Testis (tissue), 3 donors: Measurements from ENCODE around the gene FOXA1. TPM values are rescaled to one million over a fixed set of nuclear protein-coding genes. Genes with fewer than 3 reads are reported as not detected.

Experiments
- DNase-seq: peaks from one replicate; pipeline ENCODE4 v3.0.0-alpha.2; 2019
- H3K27ac ChIP-seq, 2 donors: fragments of 200-600 bp; sonication (generic); one replicate each; pipeline ENCODE4 v1.5.1; 2019
- H3K27me3 ChIP-seq: fragments of 200-600 bp; sonication (generic); one replicate; pipeline ENCODE4 v1.5.1; 2019
- H3K36me3 ChIP-seq: fragments of 200-600 bp; sonication (generic); one replicate; pipeline ENCODE4 v1.5.1; 2017; ENCODE audit warnings: low read depth; ENCODE audit errors: missing control alignments
- H3K4me1 ChIP-seq: fragments of 200-600 bp; sonication (generic); one replicate; pipeline ENCODE4 v1.5.1; 2019
- H3K4me3 ChIP-seq, 2 donors: fragments of 200-600 bp; sonication (generic); one replicate each; pipeline ENCODE4 v1.5.1; 2017 to 2019
- H3K9me3 ChIP-seq: fragments of 200-600 bp; sonication (generic); one replicate; pipeline ENCODE4 v1.5.1; 2017
- CTCF ChIP-seq, 3 experiments: fragments of 450-650 bp in 2 of 3; fragments of 200-600 bp in 1 of 3; sonication (generic) in 1 of 3; IDR thresholded peaks; one replicate each; pipeline ENCODE4 v1.5.1; 2016 to 2019; ENCODE audit warnings: antibody characterized with exemption in 3 of 3, mild to moderate bottlenecking in 2 of 3, moderate library complexity in 1 of 3
- POLR2A ChIP-seq: fragments of 450-650 bp; IDR thresholded peaks from one replicate; pipeline ENCODE4 v1.6.1; 2017; ENCODE audit warnings: antibody characterized with exemption, mild to moderate bottlenecking, moderate library complexity
- WGBS, 2 donors: methylation state at CpG; one replicate each; pipeline ENCODE4 v1.1.5; 2018; 5-methylcytosine and 5-hydroxymethylcytosine counted together
- intact Hi-C: fragments of 100-400 bp; cut with DNase I; formaldehyde crosslinking; loops from one replicate; pipeline ENCODE4 v1.15.1; 2023; ENCODE audit warnings: low total_unique reads
- polyA plus RNA-seq: library from polyadenylated mRNA; stranded (reverse); fragments of 350-450 nt; fragmentation: Illumina TruSeq; extraction: RNeasy Lipid Tissue Mini Kit (QIAGEN cat#74804); gene quantifications from one replicate; pipeline ENCODE4 v1.2.3, GENCODE V29; 2014; ENCODE audit warnings: low read depth, low replicate concordance; ENCODE audit not compliant: insufficient read depth
- total RNA-seq, 2 donors: library from RNA; depleted of rRNA; stranded (reverse); fragments of >200 nt; gene quantifications; one replicate each; pipeline ENCODE4 v1.2.3, GENCODE V29; 2016

FOXA1 gene
- total and polyA plus RNA-seq, 3 donors from 2014 or later: 0.95 to 3.0 (median 2.2) TPM

GRCh38 chr14:37606678-37607077 lies 11.6 kb upstream of the FOXA1 start:
- TF ChIP-seq POLR2A: no peak
- no peaks in the 10 kb centered on the region for H3K27me3 ChIP-seq
- H3K4me1 ChIP-seq: peaks cover 4% of the 10 kb centered on the region
- no peaks in the 10 kb centered on the region for H3K9me3 ChIP-seq
- no peaks in the 10 kb centered on the region for H3K36me3 ChIP-seq
- H3K4me3 ChIP-seq: no peak overlapping the region
- intact Hi-C loops: no loop called here
- no peak overlapping the region for H3K27ac ChIP-seq
- DNase-seq: no peak

- TF ChIP-seq POLR2A (no peak), CTCF (IDR thresholded peaks at IDR 0.05) (no peak)
- no peak for DNase-seq
- H3K36me3 ChIP-seq: no peaks in the 10 kb centered on the region
- no peak overlapping the region for H3K27ac ChIP-seq
- no peak overlapping the region for H3K4me3 ChIP-seq
- intact Hi-C loops: no loop called here
- H3K27me3 ChIP-seq: peaks cover 7% of the 10 kb centered on the region
- peaks cover 4% of the 10 kb centered on the region for H3K4me1 ChIP-seq
- no peaks in the 10 kb centered on the region for H3K9me3 ChIP-seq
- WGBS, 2 donors: 55 to 58% methylated on average over 9 of the region's 9 CpGs
These were observed 8.7 kb upstream of the FOXA1 start for GRCh38 chr14:37603688-37604251.

GRCh38 chr14:37602605-37603453 lies 7.8 kb upstream of the FOXA1 start:
- 11 to 13% methylated on average over 24 of the region's 24 CpGs for WGBS, 2 donors
- DNase-seq: no peak
- intact Hi-C loops: no loop called here

GRCh38 chr14:37601865-37602264 lies 6.8 kb upstream of the FOXA1 start:
- Histone ChIP-seq H3K27me3 (peaks cover 10% of the 10 kb centered on the region), H3K9me3 (no peaks in the 10 kb centered on the region), H3K4me1 (peaks cover 7% of the 10 kb centered on the region), H3K27ac (no peak overlapping the region), H3K36me3 (no peaks in the 10 kb centered on the region), H3K4me3 (no peak overlapping the region)
- WGBS, 2 donors: 6 to 7% methylated on average over 22 of the region's 22 CpGs
- no peak for TF ChIP-seq POLR2A
- no peak for TF ChIP-seq CTCF (IDR thresholded peaks at IDR 0.05)
- intact Hi-C loops: no loop called here
- no peak for DNase-seq

More at GRCh38 chr14:37602605-37603453, 7.8 kb upstream of the FOXA1 start:
- Histone ChIP-seq H3K4me1 (peaks cover 7% of the 10 kb centered on the region), H3K27ac (no peak overlapping the region), H3K36me3 (no peaks in the 10 kb centered on the region), H3K27me3 (peaks cover 10% of the 10 kb centered on the region), H3K9me3 (no peaks in the 10 kb centered on the region), H3K4me3 (no peak overlapping the region)
- TF ChIP-seq CTCF (IDR thresholded peaks at IDR 0.05) (no peak), POLR2A (no peak)

GRCh38 chr14:37600880-37601741 lies 6.1 kb upstream of the FOXA1 start:
- H3K4me3 ChIP-seq: no peak overlapping the region
- H3K27me3 ChIP-seq: peaks cover 10% of the 10 kb centered on the region
- H3K27ac ChIP-seq: no peak overlapping the region
- H3K9me3 ChIP-seq: no peaks in the 10 kb centered on the region
- no peak for DNase-seq
- no peaks in the 10 kb centered on the region for H3K36me3 ChIP-seq
- TF ChIP-seq CTCF (IDR thresholded peaks at IDR 0.05) (no peak), POLR2A (no peak)
- 33 to 56% methylated on average over 4 of the region's 4 CpGs for WGBS, 2 donors
- H3K4me1 ChIP-seq: peaks cover 8% of the 10 kb centered on the region
- intact Hi-C loops: no loop called here
